Naive thymus-derived CD4-positive, alpha-beta T cell (primary cell): Measurements from ENCODE around the gene WRAP53. TPM values are rescaled to one million over a fixed set of nuclear protein-coding genes. Genes with fewer than 3 reads are reported as not detected.

ENCODE experiments used
- ATAC-seq: fragments of 150-1000 bp; cut with Tn5 transposase; 2 replicates; pipeline ENCODE4 v1.10.0; 2021; ENCODE audit warnings: mild to moderate bottlenecking, moderate library complexity
- CTCF ChIA-PET: fragments of 350-600 bp; sonication (Branson Sonifier 250); formaldehyde crosslinking; loops from one replicate; lab custom pipeline; 2021; ENCODE audit warnings: antibody characterized with exemption; lab: Charles Lee
- POLR2A ChIA-PET: fragments of 350-600 bp; sonication (Branson Sonifier 250); formaldehyde crosslinking; loops from one replicate; lab custom pipeline; 2021; ENCODE audit warnings: antibody characterized with exemption, inconsistent platforms; lab: Charles Lee
- DNase-seq, 9 donors: peaks; one replicate each; pipeline versions ENCODE4 v3.0.0 to v3.0.0-alpha.2; 2020 to 2022; ENCODE audit warnings: mixed read lengths in 1 of 9
- H3K27ac ChIP-seq: one replicate; pipeline ENCODE4 v1.7.0; 2013; ENCODE audit warnings: mild to moderate bottlenecking, low read depth, low read length, moderate library complexity
- H3K27me3 ChIP-seq, 2 donors: one replicate each; pipeline ENCODE4 v1.7.0; 2013; ENCODE audit warnings: low read length in 2 of 2, mild to moderate bottlenecking in 2 of 2, moderate library complexity in 2 of 2; ENCODE audit not compliant: control insufficient read depth in 2 of 2, insufficient read depth in 2 of 2
- H3K36me3 ChIP-seq, 3 experiments: 1 replicate in 2 of 3; 2 replicates in 1 of 3; pipeline ENCODE4 v1.7.0; 2013; ENCODE audit warnings: low read length in 3 of 3, mild to moderate bottlenecking in 3 of 3, moderate library complexity in 1 of 3; ENCODE audit not compliant: insufficient read depth in 3 of 3, control insufficient read depth in 2 of 3
- H3K4me1 ChIP-seq, 2 donors: one replicate each; pipeline ENCODE4 v1.7.0; 2013; ENCODE audit warnings: low read length in 2 of 2, mild to moderate bottlenecking in 2 of 2, moderate library complexity in 1 of 2; ENCODE audit not compliant: control insufficient read depth in 2 of 2, insufficient read depth in 2 of 2
- H3K4me3 ChIP-seq: 2 replicates; pipeline ENCODE4 v1.7.0; 2013; ENCODE audit warnings: mild to moderate bottlenecking, low read length
- H3K9me3 ChIP-seq, 3 experiments: 1 replicate in 2 of 3; 2 replicates in 1 of 3; pipeline ENCODE4 v1.7.0; 2013; ENCODE audit warnings: low read length in 3 of 3; ENCODE audit not compliant: control insufficient read depth in 2 of 3
- H3K27ac Mint-ChIP-seq, 9 donors: one replicate each; pipeline ENCODE4 v1.8.0; 2020 to 2022; ENCODE audit warnings: mixed read lengths in 9 of 9, mild to moderate bottlenecking in 8 of 9, moderate library complexity in 5 of 9, inconsistent platforms in 2 of 9
- H3K27me3 Mint-ChIP-seq, 5 donors: one replicate each; pipeline ENCODE4 v1.8.0; 2021 to 2022; ENCODE audit warnings: mixed read lengths in 5 of 5, mild to moderate bottlenecking in 1 of 5
- H3K36me3 Mint-ChIP-seq, 5 donors: one replicate each; pipeline ENCODE4 v1.8.0; 2020 to 2022; ENCODE audit warnings: mixed read lengths in 5 of 5, mild to moderate bottlenecking in 3 of 5, inconsistent platforms in 1 of 5
- H3K4me1 Mint-ChIP-seq, 7 donors: one replicate each; pipeline ENCODE4 v1.8.0; 2020 to 2022; ENCODE audit warnings: mixed read lengths in 7 of 7, mild to moderate bottlenecking in 3 of 7, inconsistent platforms in 1 of 7
- H3K4me3 Mint-ChIP-seq, 10 donors: one replicate each; pipeline ENCODE4 v1.8.0; 2020 to 2022; ENCODE audit warnings: mild to moderate bottlenecking in 10 of 10, mixed read lengths in 10 of 10, moderate library complexity in 6 of 10, inconsistent platforms in 2 of 10
- H3K9me3 Mint-ChIP-seq, 11 donors: one replicate each; pipeline ENCODE4 v1.8.0; 2020 to 2022; ENCODE audit warnings: mixed read lengths in 11 of 11, mild to moderate bottlenecking in 4 of 11, inconsistent platforms in 1 of 11, moderate library complexity in 1 of 11
- intact Hi-C, 2 donors: fragments of 100-400 bp; cut with micrococcal nuclease; formaldehyde crosslinking; loops; one replicate each; pipeline ENCODE4 v1.15.1; 2023
- polyA plus RNA-seq, 2 donors: library from polyadenylated mRNA; unstranded; fragments of 300-500 nt; fragmentation: Illumina TruSeq; gene quantifications; one replicate each; pipeline ENCODE4 v1.2.3, GENCODE V29; 2021
- total RNA-seq, 6 experiments: library from RNA in 5 of 6; stranded (reverse) in 5 of 6; gene quantifications; 1 replicate in 5 of 6; 2 replicates in 1 of 6; pipeline ENCODE4 v1.2.3 and lab custom pipeline; 2021 to 2026

WRAP53 gene
- total and polyA plus RNA-seq, 7 experiments from 2014 or later = 6.7 to 21.1 (median 9.6) TPM

GRCh38 chr17:7745748-7746470 lies 57.6 kb downstream of the WRAP53 start:
- DNase-seq = no peak
- Mint-ChIP-seq H3K27ac (no peak overlapping the region), H3K9me3 (peaks cover 0 to 1% (median 0%) of the 10 kb centered on the region in 11 donors), H3K4me1 (peaks cover 0 to 2% (median 0%) of the 10 kb centered on the region in 7 donors), H3K27me3 (peaks cover 2 to 18% (median 10%) of the 10 kb centered on the region in 5 donors), H3K36me3 (no peaks in the 10 kb centered on the region), H3K4me3 (no peak overlapping the region)
- intact Hi-C loops = loop anchor here in 1 of 2 donors (10.0 kb wide), 1 partner anchor 79 kb away; no protein-coding TSS in a partner anchor
- Histone ChIP-seq H3K27me3 (no peaks in the 10 kb centered on the region), H3K27ac (no peak overlapping the region), H3K36me3 (no peaks in the 10 kb centered on the region), H3K4me1 (no peaks in the 10 kb centered on the region), H3K9me3 (no peaks in the 10 kb centered on the region), H3K4me3 (no peak overlapping the region)
- POLR2A ChIA-PET = no interaction called here
- CTCF ChIA-PET = no interaction called here
- no peak for ATAC-seq

- H3K27me3 Mint-ChIP-seq = peaks cover 0 to 11% (median 0%) of the 10 kb centered on the region in 5 donors
- no peak overlapping the region for H3K4me3 Mint-ChIP-seq
- DNase-seq (no peak), ATAC-seq (no peak)
- intact Hi-C loops = loop anchor here in 1 of 2 donors (10.0 kb wide), 1 partner anchor 77 kb away; no protein-coding TSS in a partner anchor
- H3K36me3 Mint-ChIP-seq = no peaks in the 10 kb centered on the region
- POLR2A ChIA-PET = interaction anchor here (0.6 kb wide), 1 partner anchor 162 kb away, joined by 3 read pairs; no protein-coding TSS in a partner anchor
- CTCF ChIA-PET = interaction anchor here (1.1 kb wide), 1 partner anchor 243 kb away, joined by 3 read pairs; no protein-coding TSS in a partner anchor
- Histone ChIP-seq H3K36me3 (no peaks in the 10 kb centered on the region), H3K27me3 (no peaks in the 10 kb centered on the region), H3K4me1 (no peaks in the 10 kb centered on the region), H3K9me3 (no peaks in the 10 kb centered on the region), H3K27ac (no peak overlapping the region), H3K4me3 (no peak overlapping the region)
- H3K27ac Mint-ChIP-seq = no peak overlapping the region
- peaks cover 0 to 1% (median 0%) of the 10 kb centered on the region in 11 donors for H3K9me3 Mint-ChIP-seq
- H3K4me1 Mint-ChIP-seq = no peaks in the 10 kb centered on the region
Measured at GRCh38 chr17:7747635-7748071, 59.4 kb downstream of the WRAP53 start.

GRCh38 chr17:7748076-7748775 lies 59.9 kb downstream of the WRAP53 start:
- H3K4me1 Mint-ChIP-seq = no peaks in the 10 kb centered on the region
- no peak overlapping the region for H3K4me3 ChIP-seq
- CTCF ChIA-PET = interaction anchor here (1.1 kb wide), 1 partner anchor 242 kb away, joined by 3 read pairs; no protein-coding TSS in a partner anchor
- ATAC-seq (no peak), DNase-seq (no peak)
- no peaks in the 10 kb centered on the region for H3K9me3 ChIP-seq
- H3K27me3 ChIP-seq = no peaks in the 10 kb centered on the region
- H3K4me1 ChIP-seq = no peaks in the 10 kb centered on the region
- intact Hi-C loops = loop anchor here in 1 of 2 donors (10.0 kb wide), 1 partner anchor 77 kb away; no protein-coding TSS in a partner anchor
- no peaks in the 10 kb centered on the region for H3K36me3 ChIP-seq
- no peaks in the 10 kb centered on the region for H3K9me3 Mint-ChIP-seq
- no peak overlapping the region for H3K27ac Mint-ChIP-seq
- no peak overlapping the region for H3K4me3 Mint-ChIP-seq
- POLR2A ChIA-PET = interaction anchor here (0.6 kb wide), 1 partner anchor 34 kb away, joined by 3 read pairs; no protein-coding TSS in a partner anchor
- H3K27me3 Mint-ChIP-seq = peaks cover 0 to 15% (median 0%) of the 10 kb centered on the region in 5 donors
- H3K27ac ChIP-seq = no peak overlapping the region
- H3K36me3 Mint-ChIP-seq = no peaks in the 10 kb centered on the region

GRCh38 chr17:7750321-7750821 lies 62.1 kb downstream of the WRAP53 start:
- Mint-ChIP-seq H3K4me3 (no peak overlapping the region), H3K9me3 (no peaks in the 10 kb centered on the region), H3K36me3 (no peaks in the 10 kb centered on the region), H3K4me1 (peaks cover 0 to under 1% (median 0%) of the 10 kb centered on the region in 7 donors), H3K27ac (peak overlapping the region in 1 of 9 donors; percentile 4), H3K27me3 (peaks cover 5 to 20% (median 5%) of the 10 kb centered on the region in 5 donors)
- Histone ChIP-seq H3K36me3 (no peaks in the 10 kb centered on the region), H3K4me1 (no peaks in the 10 kb centered on the region), H3K27me3 (no peaks in the 10 kb centered on the region), H3K9me3 (no peaks in the 10 kb centered on the region), H3K27ac (no peak overlapping the region), H3K4me3 (no peak overlapping the region)
- DNase-seq (no peak), ATAC-seq (no peak)
- POLR2A ChIA-PET = no interaction called here
- CTCF ChIA-PET = interaction anchor here (0.6 kb wide), 1 partner anchor 242 kb away, joined by 3 read pairs; no protein-coding TSS in a partner anchor
- intact Hi-C loops = no loop called here

Other genes with a start within 250 kb of the WRAP53 start
- gene FGF11, start 249.0 kb upstream of the WRAP53 start, total RNA-seq = 10 to 100 TPM in 1 of 5 experiments, 1 to 10 TPM in 4; 2.8 to 39.7 (median 3.4) TPM
- gene FGF11, start 249.0 kb upstream of the WRAP53 start, polyA plus RNA-seq = under 1 TPM in 1 of 2 donors, not detected in 1; 0.09 TPM
- 10 to 100 TPM in 1 of 5 experiments, 1 to 10 TPM in 4; 6.0 to 14.6 (median 7.2) TPM for gene CHRNB1, start 243.4 kb upstream of the WRAP53 start, total RNA-seq
- gene CHRNB1, start 243.4 kb upstream of the WRAP53 start, polyA plus RNA-seq = 10 to 100 TPM; 14.9 to 24.8 TPM
- gene ZBTB4, start 208.8 kb upstream of the WRAP53 start, total RNA-seq = 10 to 100 TPM; 30.3 to 89.2 (median 64.1) TPM
- gene ZBTB4, start 208.8 kb upstream of the WRAP53 start, polyA plus RNA-seq = 10 to 100 TPM; 15.3 to 25.5 TPM
- under 1 TPM in 1 of 5 experiments, not detected in 4; 0.16 TPM for gene SLC35G6, start 207.0 kb upstream of the WRAP53 start, total RNA-seq
- gene SLC35G6, start 207.0 kb upstream of the WRAP53 start, polyA plus RNA-seq = not detected
- gene POLR2A, start 204.1 kb upstream of the WRAP53 start, total RNA-seq = 100 to 1,000 TPM; 165 to 501 (median 225) TPM
- 10 to 100 TPM; 43.6 to 82.4 TPM for gene POLR2A, start 204.1 kb upstream of the WRAP53 start, polyA plus RNA-seq
- gene TNFSF12, start 139.4 kb upstream of the WRAP53 start, total RNA-seq = 10 to 100 TPM; 27.3 to 82.4 (median 36.9) TPM
- 10 to 100 TPM; 25.4 to 36.1 TPM for gene TNFSF12, start 139.4 kb upstream of the WRAP53 start, polyA plus RNA-seq
- gene TNFSF13, start 129.7 kb upstream of the WRAP53 start, total RNA-seq = 10 to 100 TPM in 1 of 5 experiments, 1 to 10 TPM in 4; 2.0 to 45.6 (median 4.4) TPM
- gene TNFSF13, start 129.7 kb upstream of the WRAP53 start, polyA plus RNA-seq = 1 to 10 TPM; 1.1 to 1.5 TPM
- 10 to 100 TPM; 35.0 to 43.8 (median 40.8) TPM for gene SENP3, start 126.6 kb upstream of the WRAP53 start, total RNA-seq
- gene SENP3, start 126.6 kb upstream of the WRAP53 start, polyA plus RNA-seq = 10 to 100 TPM; 13.2 to 20.6 TPM
- 100 to 1,000 TPM in 1 of 5 experiments, 10 to 100 TPM in 2, 1 to 10 TPM in 2; 6.8 to 176 (median 18.8) TPM for gene CD68, start 108.8 kb upstream of the WRAP53 start, total RNA-seq
- under 1 TPM; 0.12 to 0.21 TPM for gene CD68, start 108.8 kb upstream of the WRAP53 start, polyA plus RNA-seq
- gene MPDU1, start 104.6 kb upstream of the WRAP53 start, total RNA-seq = 10 to 100 TPM; 25.4 to 79.8 (median 31.4) TPM
- 10 to 100 TPM; 39.1 to 52.3 TPM for gene MPDU1, start 104.6 kb upstream of the WRAP53 start, polyA plus RNA-seq
- gene SOX15, start 98.4 kb upstream of the WRAP53 start, total RNA-seq = 1 to 10 TPM in 2 of 5 experiments, under 1 TPM in 3; 0.44 to 1.6 (median 0.56) TPM
- gene SOX15, start 98.4 kb upstream of the WRAP53 start, polyA plus RNA-seq = not detected
- gene FXR2, start 73.6 kb upstream of the WRAP53 start, total RNA-seq = 10 to 100 TPM; 24.6 to 46.9 (median 34.0) TPM
- gene FXR2, start 73.6 kb upstream of the WRAP53 start, polyA plus RNA-seq = 10 to 100 TPM in 1 of 2 donors, 1 to 10 TPM in 1; 5.5 to 21.6 TPM
- 10 to 100 TPM; 26.5 to 95.0 (median 77.2) TPM for gene SAT2, start 60.7 kb upstream of the WRAP53 start, total RNA-seq
- gene SAT2, start 60.7 kb upstream of the WRAP53 start, polyA plus RNA-seq = 10 to 100 TPM; 42.0 to 47.2 TPM
- gene SHBG, start 58.3 kb upstream of the WRAP53 start, total RNA-seq = not detected
- not detected for gene SHBG, start 58.3 kb upstream of the WRAP53 start, polyA plus RNA-seq
- 1 to 10 TPM in 1 of 5 experiments, under 1 TPM in 4; 0.12 to 1.1 (median 0.29) TPM for gene ATP1B2, start 37.6 kb upstream of the WRAP53 start, total RNA-seq
- gene ATP1B2, start 37.6 kb upstream of the WRAP53 start, polyA plus RNA-seq = not detected
- gene TP53, start 987 bp upstream of the WRAP53 start, total RNA-seq = 100 to 1,000 TPM in 3 of 5 experiments, 10 to 100 TPM in 2; 57.9 to 226 (median 104) TPM
- gene TP53, start 987 bp upstream of the WRAP53 start, polyA plus RNA-seq = 10 to 100 TPM; 30.9 to 32.5 TPM
- not detected for gene EFNB3, start 16.7 kb downstream of the WRAP53 start, total RNA-seq
- not detected for gene EFNB3, start 16.7 kb downstream of the WRAP53 start, polyA plus RNA-seq
- under 1 TPM in 1 of 5 experiments, not detected in 4; 0.03 TPM for gene DNAH2, start 29.3 kb downstream of the WRAP53 start, total RNA-seq
- not detected for gene DNAH2, start 29.3 kb downstream of the WRAP53 start, polyA plus RNA-seq
- gene KDM6B, start 145.7 kb downstream of the WRAP53 start, total RNA-seq = 100 to 1,000 TPM in 4 of 5 experiments, 10 to 100 TPM in 1; 32.2 to 179 (median 120) TPM
- gene KDM6B, start 145.7 kb downstream of the WRAP53 start, polyA plus RNA-seq = 1 to 10 TPM in 1 of 2 donors, under 1 TPM in 1; 0.95 to 1.5 TPM
- gene TMEM88, start 166.6 kb downstream of the WRAP53 start, total RNA-seq = 10 to 100 TPM in 4 of 5 experiments, under 1 TPM in 1; 0.70 to 32.7 (median 11.6) TPM
- not detected for gene TMEM88, start 166.6 kb downstream of the WRAP53 start, polyA plus RNA-seq
- 10 to 100 TPM; 22.1 to 63.8 (median 24.9) TPM for gene NAA38, start 169.1 kb downstream of the WRAP53 start, total RNA-seq
- gene NAA38, start 169.1 kb downstream of the WRAP53 start, polyA plus RNA-seq = 100 to 1,000 TPM; 113 to 132 TPM
- gene CYB5D1, start 169.5 kb downstream of the WRAP53 start, total RNA-seq = 10 to 100 TPM in 2 of 5 experiments, 1 to 10 TPM in 3; 8.4 to 14.2 (median 9.5) TPM
- 1 to 10 TPM; 7.5 to 7.9 TPM for gene CYB5D1, start 169.5 kb downstream of the WRAP53 start, polyA plus RNA-seq
- 100 to 1,000 TPM; 189 to 417 (median 359) TPM for gene CHD3, start 200.3 kb downstream of the WRAP53 start, total RNA-seq
- gene CHD3, start 200.3 kb downstream of the WRAP53 start, polyA plus RNA-seq = 10 to 100 TPM; 12.7 to 39.3 TPM
- 1 to 10 TPM; 2.6 to 8.2 (median 5.5) TPM for gene RNF227, start 227.8 kb downstream of the WRAP53 start, total RNA-seq
- gene RNF227, start 227.8 kb downstream of the WRAP53 start, polyA plus RNA-seq = 1 to 10 TPM; 3.2 to 4.9 TPM
- gene KCNAB3, start 241.4 kb downstream of the WRAP53 start, total RNA-seq = 10 to 100 TPM in 4 of 5 experiments, 1 to 10 TPM in 1; 9.4 to 18.0 (median 17.5) TPM
- gene KCNAB3, start 241.4 kb downstream of the WRAP53 start, polyA plus RNA-seq = under 1 TPM; 0.10 to 0.25 TPM
- gene TRAPPC1, start 243.5 kb downstream of the WRAP53 start, total RNA-seq = 100 to 1,000 TPM in 3 of 5 experiments, 10 to 100 TPM in 2; 71.4 to 216 (median 103) TPM
- gene TRAPPC1, start 243.5 kb downstream of the WRAP53 start, polyA plus RNA-seq = 100 to 1,000 TPM; 227 to 235 TPM
- 10 to 100 TPM; 29.0 to 50.5 (median 33.6) TPM for gene CNTROB, start 243.7 kb downstream of the WRAP53 start, total RNA-seq
- gene CNTROB, start 243.7 kb downstream of the WRAP53 start, polyA plus RNA-seq = 10 to 100 TPM; 10.4 to 16.7 TPM